ENCODE results near the gene PHKA1. TPM values are rescaled to one million over a fixed set of nuclear protein-coding genes. Genes with fewer than 3 reads are reported as not detected.
"Not testable (repeated sequence)": the region's sequence is repeated elsewhere in the genome, so short reads cannot be mapped to it uniquely, and the experiment has no call there.

The PHKA1 gene
- polyA plus RNA-seq, 2 donors = 2.8 to 3.3 TPM

GRCh38 chrX:72554448-72555140 lies 159.5 kb downstream of the PHKA1 start:
- Histone ChIP-seq H3K9me3 (ENCODE audit: control insufficient read depth in 2 of 2, insufficient read depth in 1 of 2, low read depth in 1 of 2, low read length in 1 of 2) (no peaks in the 10 kb centered on the region), H3K36me3 (ENCODE audit: control insufficient read depth in 2 of 2, insufficient read depth in 2 of 2, low read length in 1 of 2) (no peaks in the 10 kb centered on the region), H3K4me1 (ENCODE audit: control insufficient read depth in 2 of 2, insufficient read depth in 2 of 2, low read length in 1 of 2) (no peaks in the 10 kb centered on the region), H3K27me3 (ENCODE audit: control insufficient read depth in 1 of 2, insufficient read depth in 2 of 2, low read length in 2 of 2) (no peaks in the 10 kb centered on the region), H3K4me3 (ENCODE audit: low read depth in 1 of 2, low read length in 2 of 2) (no peak overlapping the region), H3K27ac (ENCODE audit: low read depth in 2 of 2, low read length in 1 of 2) (no peak overlapping the region)
- 56 to 83% methylated on average over 14 to 16 of the region's 16 CpGs for WGBS, 2 donors

GRCh38 chrX:72552443-72552842 lies 161.7 kb downstream of the PHKA1 start:
- H3K9me3 ChIP-seq (ENCODE audit: control insufficient read depth in 2 of 2, insufficient read depth in 1 of 2, low read depth in 1 of 2, low read length in 1 of 2); H3K4me1 ChIP-seq (ENCODE audit: control insufficient read depth in 2 of 2, insufficient read depth in 2 of 2, low read length in 1 of 2); H3K4me3 ChIP-seq (ENCODE audit: low read depth in 1 of 2, low read length in 2 of 2); H3K27me3 ChIP-seq (ENCODE audit: control insufficient read depth in 1 of 2, insufficient read depth in 2 of 2, low read length in 2 of 2); H3K27ac ChIP-seq (ENCODE audit: low read depth in 2 of 2, low read length in 1 of 2); H3K36me3 ChIP-seq (ENCODE audit: control insufficient read depth in 2 of 2, insufficient read depth in 2 of 2, low read length in 1 of 2): not testable (repeated sequence)
- 77 to 78% methylated on average over 6 of the region's 6 CpGs for WGBS, 2 donors

GRCh38 chrX:72545990-72546389 lies 168.1 kb downstream of the PHKA1 start:
- H3K4me1 ChIP-seq (ENCODE audit: control insufficient read depth in 2 of 2, insufficient read depth in 2 of 2, low read length in 1 of 2) = no peaks in the 10 kb centered on the region
- peaks cover 0 to 5% of the 10 kb centered on the region in 2 donors for H3K27me3 ChIP-seq (ENCODE audit: control insufficient read depth in 1 of 2, insufficient read depth in 2 of 2, low read length in 2 of 2)
- no peaks in the 10 kb centered on the region for H3K36me3 ChIP-seq (ENCODE audit: control insufficient read depth in 2 of 2, insufficient read depth in 2 of 2, low read length in 1 of 2)
- H3K4me3 ChIP-seq (ENCODE audit: low read depth in 1 of 2, low read length in 2 of 2) = no peak overlapping the region
- H3K9me3 ChIP-seq (ENCODE audit: control insufficient read depth in 2 of 2, insufficient read depth in 1 of 2, low read depth in 1 of 2, low read length in 1 of 2) = no peaks in the 10 kb centered on the region
- H3K27ac ChIP-seq (ENCODE audit: low read depth in 2 of 2, low read length in 1 of 2) = no peak overlapping the region

- 12 to 28% methylated on average over 5 of the region's 5 CpGs for WGBS, 2 donors
- Histone ChIP-seq H3K27ac (ENCODE audit: low read depth in 2 of 2, low read length in 1 of 2) (no peak overlapping the region), H3K4me3 (ENCODE audit: low read depth in 1 of 2, low read length in 2 of 2) (no peak overlapping the region), H3K36me3 (ENCODE audit: control insufficient read depth in 2 of 2, insufficient read depth in 2 of 2, low read length in 1 of 2) (no peaks in the 10 kb centered on the region), H3K27me3 (ENCODE audit: control insufficient read depth in 1 of 2, insufficient read depth in 2 of 2, low read length in 2 of 2) (no peaks in the 10 kb centered on the region), H3K9me3 (ENCODE audit: control insufficient read depth in 2 of 2, insufficient read depth in 1 of 2, low read depth in 1 of 2, low read length in 1 of 2) (no peaks in the 10 kb centered on the region), H3K4me1 (ENCODE audit: control insufficient read depth in 2 of 2, insufficient read depth in 2 of 2, low read length in 1 of 2) (no peaks in the 10 kb centered on the region)
These were observed 173.8 kb downstream of the PHKA1 start for GRCh38 chrX:72540318-72540717.

GRCh38 chrX:72539822-72540221 lies 174.3 kb downstream of the PHKA1 start:
- H3K9me3 ChIP-seq (ENCODE audit: control insufficient read depth in 2 of 2, insufficient read depth in 1 of 2, low read depth in 1 of 2, low read length in 1 of 2) = no peaks in the 10 kb centered on the region
- no peaks in the 10 kb centered on the region for H3K36me3 ChIP-seq (ENCODE audit: control insufficient read depth in 2 of 2, insufficient read depth in 2 of 2, low read length in 1 of 2)
- H3K27ac ChIP-seq (ENCODE audit: low read depth in 2 of 2, low read length in 1 of 2) = no peak overlapping the region
- WGBS, 2 donors = 83 to 87% methylated on average over 2 of the region's 2 CpGs
- H3K4me1 ChIP-seq (ENCODE audit: control insufficient read depth in 2 of 2, insufficient read depth in 2 of 2, low read length in 1 of 2) = no peaks in the 10 kb centered on the region
- no peak overlapping the region for H3K4me3 ChIP-seq (ENCODE audit: low read depth in 1 of 2, low read length in 2 of 2)
- H3K27me3 ChIP-seq (ENCODE audit: control insufficient read depth in 1 of 2, insufficient read depth in 2 of 2, low read length in 2 of 2) = no peaks in the 10 kb centered on the region

GRCh38 chrX:72536542-72536941 lies 177.6 kb downstream of the PHKA1 start:
- Histone ChIP-seq H3K27ac (ENCODE audit: low read depth in 2 of 2, low read length in 1 of 2) (no peak overlapping the region), H3K36me3 (ENCODE audit: control insufficient read depth in 2 of 2, insufficient read depth in 2 of 2, low read length in 1 of 2) (no peaks in the 10 kb centered on the region), H3K9me3 (ENCODE audit: control insufficient read depth in 2 of 2, insufficient read depth in 1 of 2, low read depth in 1 of 2, low read length in 1 of 2) (no peaks in the 10 kb centered on the region), H3K4me3 (ENCODE audit: low read depth in 1 of 2, low read length in 2 of 2) (no peak overlapping the region), H3K27me3 (ENCODE audit: control insufficient read depth in 1 of 2, insufficient read depth in 2 of 2, low read length in 2 of 2) (no peaks in the 10 kb centered on the region), H3K4me1 (ENCODE audit: control insufficient read depth in 2 of 2, insufficient read depth in 2 of 2, low read length in 1 of 2) (no peaks in the 10 kb centered on the region)
- WGBS, 2 donors = 74 to 97% methylated on average over 1 of the region's 1 CpG

GRCh38 chrX:72532366-72532765 lies 181.7 kb downstream of the PHKA1 start:
- WGBS, 2 donors = 88 to 99% methylated on average over 3 of the region's 3 CpGs
- no peak overlapping the region for H3K4me3 ChIP-seq (ENCODE audit: low read depth in 1 of 2, low read length in 2 of 2)

More at GRCh38 chrX:72532366-72532765, 181.7 kb downstream of the PHKA1 start:
- no peaks in the 10 kb centered on the region for H3K9me3 ChIP-seq (ENCODE audit: control insufficient read depth in 2 of 2, insufficient read depth in 1 of 2, low read depth in 1 of 2, low read length in 1 of 2)
- no peaks in the 10 kb centered on the region for H3K4me1 ChIP-seq (ENCODE audit: control insufficient read depth in 2 of 2, insufficient read depth in 2 of 2, low read length in 1 of 2)
- no peaks in the 10 kb centered on the region for H3K36me3 ChIP-seq (ENCODE audit: control insufficient read depth in 2 of 2, insufficient read depth in 2 of 2, low read length in 1 of 2)
- no peaks in the 10 kb centered on the region for H3K27me3 ChIP-seq (ENCODE audit: control insufficient read depth in 1 of 2, insufficient read depth in 2 of 2, low read length in 2 of 2)
- no peak overlapping the region for H3K27ac ChIP-seq (ENCODE audit: low read depth in 2 of 2, low read length in 1 of 2)

Other genes with a start within 250 kb of the PHKA1 start
- 10 to 100 TPM; 13.9 to 31.1 TPM for gene HDAC8, start 141.5 kb downstream of the PHKA1 start, polyA plus RNA-seq
- gene DMRTC1B, start 62.6 kb upstream of the PHKA1 start, polyA plus RNA-seq = under 1 TPM in 1 of 2 donors, not detected in 1; 0.11 TPM
- gene FAM236B, start 68.4 kb upstream of the PHKA1 start, polyA plus RNA-seq = not detected
- not detected for gene FAM236D, start 93.9 kb upstream of the PHKA1 start, polyA plus RNA-seq
- not detected for gene FAM236C, start 198.3 kb upstream of the PHKA1 start, polyA plus RNA-seq
- gene FAM236A, start 223.9 kb upstream of the PHKA1 start, polyA plus RNA-seq = not detected
- gene DMRTC1, start 229.5 kb upstream of the PHKA1 start, polyA plus RNA-seq = not detected